Measurements from ENCODE around the gene SMIM12.

DNA sequence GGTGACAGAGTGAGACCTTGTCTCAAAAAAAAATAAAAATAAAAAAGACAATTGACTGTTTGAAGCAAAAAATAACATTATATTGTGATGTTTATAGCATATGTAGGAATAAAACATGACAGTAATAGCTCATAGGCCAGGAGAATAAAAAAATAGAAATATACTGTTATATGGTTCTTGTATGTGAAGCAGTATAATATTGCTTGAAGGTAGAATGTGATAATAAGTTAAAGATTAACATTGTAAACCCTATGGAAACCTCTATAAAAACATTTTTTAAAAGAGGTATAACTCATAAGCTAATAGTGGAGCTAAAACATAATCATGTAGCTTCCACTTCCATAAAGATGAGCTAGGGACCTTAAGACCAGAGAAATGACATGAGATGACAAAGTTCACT is 43.2 kb downstream of the SMIM12 start:
- TF ChIP-seq, protein P1, sequence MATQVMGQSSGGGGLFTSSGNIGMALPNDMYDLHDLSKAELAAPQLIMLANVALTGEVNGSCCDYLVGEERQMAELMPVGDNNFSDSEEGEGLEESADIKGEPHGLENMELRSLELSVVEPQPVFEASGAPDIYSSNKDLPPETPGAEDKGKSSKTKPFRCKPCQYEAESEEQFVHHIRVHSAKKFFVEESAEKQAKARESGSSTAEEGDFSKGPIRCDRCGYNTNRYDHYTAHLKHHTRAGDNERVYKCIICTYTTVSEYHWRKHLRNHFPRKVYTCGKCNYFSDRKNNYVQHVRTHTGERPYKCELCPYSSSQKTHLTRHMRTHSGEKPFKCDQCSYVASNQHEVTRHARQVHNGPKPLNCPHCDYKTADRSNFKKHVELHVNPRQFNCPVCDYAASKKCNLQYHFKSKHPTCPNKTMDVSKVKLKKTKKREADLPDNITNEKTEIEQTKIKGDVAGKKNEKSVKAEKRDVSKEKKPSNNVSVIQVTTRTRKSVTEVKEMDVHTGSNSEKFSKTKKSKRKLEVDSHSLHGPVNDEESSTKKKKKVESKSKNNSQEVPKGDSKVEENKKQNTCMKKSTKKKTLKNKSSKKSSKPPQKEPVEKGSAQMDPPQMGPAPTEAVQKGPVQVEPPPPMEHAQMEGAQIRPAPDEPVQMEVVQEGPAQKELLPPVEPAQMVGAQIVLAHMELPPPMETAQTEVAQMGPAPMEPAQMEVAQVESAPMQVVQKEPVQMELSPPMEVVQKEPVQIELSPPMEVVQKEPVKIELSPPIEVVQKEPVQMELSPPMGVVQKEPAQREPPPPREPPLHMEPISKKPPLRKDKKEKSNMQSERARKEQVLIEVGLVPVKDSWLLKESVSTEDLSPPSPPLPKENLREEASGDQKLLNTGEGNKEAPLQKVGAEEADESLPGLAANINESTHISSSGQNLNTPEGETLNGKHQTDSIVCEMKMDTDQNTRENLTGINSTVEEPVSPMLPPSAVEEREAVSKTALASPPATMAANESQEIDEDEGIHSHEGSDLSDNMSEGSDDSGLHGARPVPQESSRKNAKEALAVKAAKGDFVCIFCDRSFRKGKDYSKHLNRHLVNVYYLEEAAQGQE (IDR thresholded peaks at IDR 0.05; ENCODE audit: insufficient read depth in 1 of 2, low read depth in 2 of 2, low read length in 2 of 2): no peak
- TF ChIP-seq TAF1 (IDR thresholded peaks at IDR 0.05; ENCODE audit: borderline replicate concordance, insufficient read depth, low read length) (no peak), SIN3A (IDR thresholded peaks at IDR 0.05; ENCODE audit: borderline replicate concordance, insufficient read depth, low read length) (no peak), POLR2AphosphoS5 (IDR thresholded peaks at IDR 0.05; ENCODE audit: low read depth, low read length) (no peak)

All from PFSK-1 (cell line).